Mesendoderm (in vitro differentiated cells): ENCODE results near the gene MARCHF7.
"Not testable (repeated sequence)": the region's sequence is repeated elsewhere in the genome, so short reads cannot be mapped to it uniquely, and the experiment has no call there.

Experiments used
- DNase-seq: peaks from one replicate; pipeline ENCODE4 v3.0.0; 2013
- H2AK5ac ChIP-seq: 2 replicates; pipeline ENCODE4 v1.6.1; 2013; ENCODE audit warnings: low read length, inconsistent platforms
- H2BK120ac ChIP-seq: 2 replicates; pipeline ENCODE4 v1.6.1; 2013; ENCODE audit warnings: low read depth, mild to moderate bottlenecking, low read length, moderate library complexity, mixed read lengths
- H2BK15ac ChIP-seq: replicated peaks from 2 replicates; pipeline ENCODE4 v1.6.1; 2013; ENCODE audit warnings: low read depth, mild to moderate bottlenecking, moderate library complexity
- H2BK5ac ChIP-seq: 2 replicates; pipeline ENCODE4 v1.6.1; 2013; ENCODE audit warnings: low read length, inconsistent platforms
- H3K18ac ChIP-seq: 2 replicates; pipeline ENCODE4 v1.6.1; 2013; ENCODE audit warnings: mild to moderate bottlenecking, low read length, mixed read lengths
- H3K23ac ChIP-seq: one replicate; pipeline ENCODE4 v1.6.1; 2013; ENCODE audit warnings: low read length
- H3K27ac ChIP-seq: 2 replicates; pipeline ENCODE4 v1.5.1; 2013; ENCODE audit warnings: low read depth, mild to moderate bottlenecking, inconsistent platforms, low read length, moderate library complexity
- H3K27me3 ChIP-seq: 2 replicates; pipeline ENCODE4 v1.6.1; 2013; ENCODE audit warnings: low read length, control low read depth, mild to moderate bottlenecking, inconsistent platforms; ENCODE audit not compliant: insufficient read depth, poor library complexity
- H3K36me3 ChIP-seq: 2 replicates; pipeline ENCODE4 v1.6.1; 2013; ENCODE audit warnings: low read length, inconsistent platforms; ENCODE audit not compliant: control insufficient read depth, insufficient read depth
- H3K4ac ChIP-seq: one replicate; pipeline ENCODE4 v1.6.1; 2013; ENCODE audit warnings: low read depth, mild to moderate bottlenecking, low read length, moderate library complexity
- H3K4me1 ChIP-seq: 2 replicates; pipeline ENCODE4 v1.6.1; 2013; ENCODE audit warnings: low read depth, low read length, inconsistent platforms; ENCODE audit not compliant: control insufficient read depth
- H3K4me2 ChIP-seq: 2 replicates; pipeline ENCODE4 v1.6.1; 2013; ENCODE audit warnings: low read length
- H3K4me3 ChIP-seq: 2 replicates; pipeline ENCODE4 v1.5.1; 2013; ENCODE audit warnings: mild to moderate bottlenecking, low read length
- H3K56ac ChIP-seq: one replicate; pipeline ENCODE4 v1.6.1; 2013; ENCODE audit warnings: low read length
- H3K79me1 ChIP-seq: 2 replicates; pipeline ENCODE4 v1.6.1; 2013; ENCODE audit warnings: low read length, inconsistent platforms
- H3K79me2 ChIP-seq: 2 replicates; pipeline ENCODE4 v1.6.1; 2013; ENCODE audit warnings: mild to moderate bottlenecking, low read length; ENCODE audit not compliant: control insufficient read depth, insufficient read depth
- H3K9ac ChIP-seq: 2 replicates; pipeline ENCODE4 v1.6.1; 2013; ENCODE audit warnings: low read length, inconsistent platforms
- H4K5ac ChIP-seq: one replicate; pipeline ENCODE4 v1.6.1; 2013; ENCODE audit warnings: low read length
- H4K8ac ChIP-seq: one replicate; pipeline ENCODE4 v1.6.1; 2013; ENCODE audit warnings: low read depth, mild to moderate bottlenecking, control low read depth, low read length, moderate library complexity
- WGBS: extraction: QIAGEN DNeasy Blood & Tissue Kit; methylation state at CpG from one replicate; pipeline ENCODE4 v1.1.7; 2013; ENCODE audit warnings: low lambda C conversion rate, missing lambda C conversion rate; ENCODE audit not compliant: insufficient coverage; ENCODE audit errors: extremely low coverage; 5-methylcytosine and 5-hydroxymethylcytosine counted together

Gene MARCHF7

DNA sequence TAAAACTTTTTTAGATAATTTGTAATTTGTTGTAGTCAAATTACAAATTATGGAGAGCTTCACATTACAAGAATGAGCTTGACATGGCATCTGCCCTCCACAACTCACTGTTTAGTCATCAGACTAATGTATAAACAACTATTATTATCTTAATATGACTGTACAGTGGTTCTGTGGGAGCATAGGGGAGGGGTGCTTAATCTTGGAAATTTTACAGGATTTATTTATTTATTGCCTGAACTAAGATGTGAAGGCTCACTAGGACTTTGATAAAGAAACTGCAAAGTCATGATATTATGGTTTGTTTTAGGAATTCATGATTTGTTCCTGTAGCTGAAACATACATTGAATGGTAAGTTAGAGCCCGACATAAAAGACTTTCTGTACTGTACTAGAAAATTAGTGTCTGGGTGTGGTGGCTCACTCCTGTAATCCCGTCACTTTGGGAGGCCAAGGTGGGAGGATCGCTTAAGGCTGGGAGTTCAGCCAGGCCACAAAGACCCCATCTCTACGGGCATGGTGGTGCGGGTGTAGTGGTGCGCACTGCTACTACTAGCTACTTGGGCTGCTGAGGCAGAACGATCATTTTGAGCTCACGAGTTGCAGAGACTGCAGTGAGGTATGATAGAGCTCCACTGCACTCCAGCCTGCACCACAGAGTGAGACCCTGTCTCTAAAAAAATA lies 2.1 kb downstream of the MARCHF7 start:
- no peak for DNase-seq
- no peaks in the 10 kb centered on the region for H3K27me3 ChIP-seq
- no peak overlapping the region for H4K8ac ChIP-seq
- H3K56ac ChIP-seq, result peak overlapping the region; percentile 74
- H2BK5ac ChIP-seq, result no peak overlapping the region
- H3K4me1 ChIP-seq, result peaks cover 2% of the 10 kb centered on the region
- no peaks in the 10 kb centered on the region for H3K79me1 ChIP-seq
- peak overlapping the region; percentile 50 for H3K9ac ChIP-seq
- H3K18ac ChIP-seq, result no peak overlapping the region
- no peak overlapping the region for H3K23ac ChIP-seq
- H3K4me3 ChIP-seq, result no peak overlapping the region
- WGBS, result no CpG with 5 or more reads among the region's 8 CpGs
- H3K36me3 ChIP-seq, result peaks cover 1% of the 10 kb centered on the region
- H4K5ac ChIP-seq, result no peak overlapping the region
- peak overlapping the region; percentile 14 for H3K4me2 ChIP-seq
- H3K79me2 ChIP-seq, result peaks cover 63% of the 10 kb centered on the region
- H2BK15ac ChIP-seq, result no peak overlapping the region
- no peak overlapping the region for H3K27ac ChIP-seq
- no peak overlapping the region for H2BK120ac ChIP-seq
- H3K4ac ChIP-seq, result no peak overlapping the region
- H2AK5ac ChIP-seq, result no peak overlapping the region

DNA sequence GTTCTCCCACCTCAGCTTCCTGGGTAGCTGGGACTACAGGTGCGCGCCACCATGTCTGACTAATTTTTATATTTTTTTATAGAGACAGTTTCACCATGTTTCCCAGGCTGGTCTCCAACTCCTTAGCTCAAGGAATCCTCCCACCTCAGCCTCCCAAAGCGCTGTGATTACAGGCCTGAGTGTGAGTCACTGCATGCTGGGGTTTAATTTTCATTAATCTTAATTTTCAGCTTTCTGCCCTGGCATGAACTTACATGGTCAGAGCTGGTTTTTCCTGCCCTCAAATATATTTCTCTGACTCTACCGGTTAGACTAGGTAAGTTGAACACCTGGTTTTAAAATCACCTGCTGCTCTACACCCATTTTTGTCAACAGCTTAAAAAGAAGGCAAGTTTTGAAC lies 3.1 kb downstream of the MARCHF7 start:
- no peak overlapping the region for H2BK5ac ChIP-seq
- WGBS, result no CpG with 5 or more reads among the region's 4 CpGs
- no peaks in the 10 kb centered on the region for H3K27me3 ChIP-seq
- no peak overlapping the region for H2AK5ac ChIP-seq
- no peak overlapping the region for H4K8ac ChIP-seq
- DNase-seq, result no peak
- H3K9ac ChIP-seq, result no peak overlapping the region
- H3K79me1 ChIP-seq, result no peaks in the 10 kb centered on the region
- no peak overlapping the region for H4K5ac ChIP-seq
- no peak overlapping the region for H3K27ac ChIP-seq
- H3K4me1 ChIP-seq, result peaks cover 2% of the 10 kb centered on the region
- H2BK120ac ChIP-seq, result no peak overlapping the region
- H2BK15ac ChIP-seq, result no peak overlapping the region
- H3K79me2 ChIP-seq, result peaks cover 73% of the 10 kb centered on the region
- no peak overlapping the region for H3K18ac ChIP-seq
- H3K56ac ChIP-seq, result no peak overlapping the region
- no peak overlapping the region for H3K4ac ChIP-seq
- H3K23ac ChIP-seq, result no peak overlapping the region
- H3K4me3 ChIP-seq, result no peak overlapping the region
- H3K4me2 ChIP-seq, result no peak overlapping the region
- peaks cover 1% of the 10 kb centered on the region for H3K36me3 ChIP-seq

DNA sequence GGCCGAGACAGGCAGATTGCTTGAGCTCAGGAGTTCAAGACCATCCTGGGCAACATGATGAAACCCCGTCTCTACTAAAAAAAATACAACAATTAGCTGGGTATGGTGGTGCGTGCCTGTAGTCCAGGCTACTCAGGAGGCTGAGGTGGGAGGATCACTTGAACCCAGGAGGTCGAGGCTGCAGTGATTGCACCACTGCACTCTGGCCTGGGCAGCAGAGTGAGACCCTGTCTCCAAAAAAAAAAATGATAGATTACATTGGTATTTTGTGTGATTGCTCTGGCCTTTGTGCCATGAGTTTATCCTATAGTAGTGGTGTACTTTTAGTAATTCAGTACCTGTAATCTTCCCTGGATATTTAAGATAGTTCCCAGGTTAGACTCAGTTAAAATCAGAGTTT lies 4.1 kb downstream of the MARCHF7 start:
- not testable (repeated sequence) for H2BK15ac ChIP-seq

DNA sequence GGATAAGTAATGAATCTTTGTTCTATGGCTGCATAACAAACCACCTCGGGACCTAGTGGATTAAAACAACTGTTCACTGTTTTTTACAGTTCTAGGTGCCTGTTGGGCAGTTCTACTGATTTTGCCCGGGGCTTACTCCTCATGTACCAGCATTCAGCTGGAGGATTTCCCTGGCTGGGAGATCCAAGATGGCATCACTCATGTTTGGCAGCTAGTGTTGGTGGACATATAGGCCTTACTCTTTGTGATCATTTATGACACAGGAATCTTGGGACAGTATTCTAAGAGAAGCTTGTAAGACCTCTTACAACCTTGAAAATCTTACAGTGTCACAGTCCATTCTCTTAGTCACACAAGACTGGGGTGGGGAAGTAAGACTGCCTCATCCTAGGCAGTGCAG lies 4.6 kb downstream of the MARCHF7 start:
- H3K4me3 ChIP-seq, result no peak overlapping the region
- H3K79me1 ChIP-seq, result no peaks in the 10 kb centered on the region
- H2BK15ac ChIP-seq, result no peak overlapping the region
- no peak overlapping the region for H3K4me2 ChIP-seq
- no peak overlapping the region for H3K23ac ChIP-seq
- no peak for DNase-seq
- no peak overlapping the region for H4K8ac ChIP-seq
- H2BK120ac ChIP-seq, result no peak overlapping the region
- no CpG with 5 or more reads among the region's 2 CpGs for WGBS
- peaks cover 87% of the 10 kb centered on the region for H3K79me2 ChIP-seq
- H3K4ac ChIP-seq, result no peak overlapping the region
- H4K5ac ChIP-seq, result no peak overlapping the region
- H3K27me3 ChIP-seq, result no peaks in the 10 kb centered on the region
- no peak overlapping the region for H3K9ac ChIP-seq
- no peak overlapping the region for H3K56ac ChIP-seq
- no peak overlapping the region for H2AK5ac ChIP-seq
- no peak overlapping the region for H3K27ac ChIP-seq
- no peak overlapping the region for H3K18ac ChIP-seq
- H2BK5ac ChIP-seq, result no peak overlapping the region
- peaks cover 1% of the 10 kb centered on the region for H3K36me3 ChIP-seq
- peaks cover 2% of the 10 kb centered on the region for H3K4me1 ChIP-seq

More for the DNA sequence above, 4.1 kb downstream of the MARCHF7 start:
- H3K56ac ChIP-seq, H3K36me3 ChIP-seq, H3K4ac ChIP-seq, H2BK120ac ChIP-seq, H4K8ac ChIP-seq, H3K9ac ChIP-seq, H3K23ac ChIP-seq, H3K4me2 ChIP-seq, H3K79me1 ChIP-seq, H3K27me3 ChIP-seq, H3K4me1 ChIP-seq, H4K5ac ChIP-seq, DNase-seq, H2AK5ac ChIP-seq, H2BK5ac ChIP-seq, H3K27ac ChIP-seq, H3K18ac ChIP-seq, H3K4me3 ChIP-seq: not testable (repeated sequence)
- peaks cover 82% of the 10 kb centered on the region for H3K79me2 ChIP-seq
- WGBS, result no CpG with 5 or more reads among the region's 4 CpGs

DNA sequence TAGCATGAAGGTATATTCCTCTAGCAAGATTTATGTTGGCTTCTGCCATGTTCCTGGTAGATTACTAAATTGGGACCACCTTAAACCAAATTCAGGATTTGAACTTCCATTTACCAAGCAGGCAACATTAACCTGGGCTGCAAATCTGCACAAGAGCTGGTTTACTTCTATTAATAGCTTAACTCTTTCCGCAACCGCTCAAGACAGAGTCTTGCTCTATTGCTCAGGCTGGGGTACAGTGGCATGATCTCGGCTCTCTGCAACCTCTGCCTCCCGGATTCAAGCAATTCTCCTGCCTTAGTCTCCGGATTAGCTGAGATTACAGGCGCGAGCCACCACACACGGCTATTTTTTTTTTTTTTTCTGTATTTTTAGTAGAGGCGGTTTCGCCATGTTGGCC lies 8.4 kb downstream of the MARCHF7 start:
- no CpG with 5 or more reads among the region's 10 CpGs for WGBS
- H3K18ac ChIP-seq, result no peak overlapping the region
- H3K4me3 ChIP-seq, result no peak overlapping the region
- no peak overlapping the region for H2BK5ac ChIP-seq
- no peak overlapping the region for H3K23ac ChIP-seq
- H3K56ac ChIP-seq, result no peak overlapping the region
- H2BK120ac ChIP-seq, result no peak overlapping the region
- H2AK5ac ChIP-seq, result no peak overlapping the region
- H3K4ac ChIP-seq, result no peak overlapping the region
- H3K4me1 ChIP-seq, result no peaks in the 10 kb centered on the region
- H4K5ac ChIP-seq, result no peak overlapping the region
- no peak overlapping the region for H4K8ac ChIP-seq
- no peaks in the 10 kb centered on the region for H3K27me3 ChIP-seq
- peaks cover 88% of the 10 kb centered on the region for H3K79me2 ChIP-seq
- no peaks in the 10 kb centered on the region for H3K79me1 ChIP-seq
- no peak overlapping the region for H3K4me2 ChIP-seq
- H3K9ac ChIP-seq, result no peak overlapping the region
- DNase-seq, result no peak
- H3K36me3 ChIP-seq, result peaks cover 1% of the 10 kb centered on the region
- H3K27ac ChIP-seq, result no peak overlapping the region
- H2BK15ac ChIP-seq, result no peak overlapping the region

DNA sequence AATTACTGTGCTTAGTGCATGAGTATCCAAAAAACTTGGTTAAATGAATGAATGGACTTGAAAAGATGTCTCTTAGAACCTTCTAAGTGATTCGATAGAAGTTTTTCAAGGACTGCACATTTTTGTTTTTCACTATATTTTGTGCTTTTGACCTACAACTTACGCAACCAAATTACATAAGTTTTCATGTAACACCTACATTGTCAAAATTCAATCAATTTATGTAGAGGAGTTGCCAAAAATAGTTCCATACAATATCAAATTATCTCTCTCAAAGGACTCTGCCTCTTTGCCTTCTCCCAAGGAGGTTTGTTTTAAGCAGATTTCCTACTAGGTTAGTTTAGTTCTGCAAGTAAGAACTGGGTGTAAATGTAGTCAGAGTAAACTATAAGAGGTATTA lies 10.3 kb downstream of the MARCHF7 start:
- H2BK15ac ChIP-seq, result no peak overlapping the region
- no peak overlapping the region for H3K27ac ChIP-seq
- H4K5ac ChIP-seq, result no peak overlapping the region
- no peaks in the 10 kb centered on the region for H3K27me3 ChIP-seq
- no peak overlapping the region for H3K56ac ChIP-seq
- no peak overlapping the region for H3K4me3 ChIP-seq
- no peak overlapping the region for H3K23ac ChIP-seq
- no peak overlapping the region for H3K4me2 ChIP-seq
- H3K79me2 ChIP-seq, result peaks cover 87% of the 10 kb centered on the region
- H3K4ac ChIP-seq, result no peak overlapping the region
- H3K18ac ChIP-seq, result no peak overlapping the region
- DNase-seq, result no peak
- H3K79me1 ChIP-seq, result no peaks in the 10 kb centered on the region
- H2AK5ac ChIP-seq, result no peak overlapping the region
- no peak overlapping the region for H4K8ac ChIP-seq
- H2BK5ac ChIP-seq, result no peak overlapping the region
- H2BK120ac ChIP-seq, result no peak overlapping the region
- no peak overlapping the region for H3K9ac ChIP-seq
- no peaks in the 10 kb centered on the region for H3K36me3 ChIP-seq
- WGBS, result no CpG with 5 or more reads among the region's 2 CpGs
- H3K4me1 ChIP-seq, result no peaks in the 10 kb centered on the region
